CD4-positive, alpha-beta T cell treated with Interleukin-15 for 4 hours (primary cell): ENCODE data around the gene SEMA3D.

Experiments used
- DNase-seq: peaks from one replicate; pipeline ENCODE4 v3.0.0-alpha.2; 2020; ENCODE audit warnings: low spot score

SEMA3D gene

GRCh38 chr7:85184599-85185423 lies 2.0 kb downstream of the SEMA3D start:
- no peak for DNase-seq

- no peak for DNase-seq
These were observed 3.6 kb downstream of the SEMA3D start for GRCh38 chr7:85183296-85183695.

- no peak for DNase-seq
These were observed 8.1 kb downstream of the SEMA3D start for GRCh38 chr7:85178531-85179298.

GRCh38 chr7:85177316-85177715 lies 9.5 kb downstream of the SEMA3D start:
- DNase-seq = no peak

- DNase-seq = no peak
These were observed 10.7 kb downstream of the SEMA3D start for GRCh38 chr7:85176197-85176596.

GRCh38 chr7:85175217-85175616 lies 11.6 kb downstream of the SEMA3D start:
- DNase-seq = no peak

GRCh38 chr7:85172530-85172941 lies 14.3 kb downstream of the SEMA3D start:
- DNase-seq = no peak

GRCh38 chr7:85167636-85168035 lies 19.2 kb downstream of the SEMA3D start:
- no peak for DNase-seq

DNA sequence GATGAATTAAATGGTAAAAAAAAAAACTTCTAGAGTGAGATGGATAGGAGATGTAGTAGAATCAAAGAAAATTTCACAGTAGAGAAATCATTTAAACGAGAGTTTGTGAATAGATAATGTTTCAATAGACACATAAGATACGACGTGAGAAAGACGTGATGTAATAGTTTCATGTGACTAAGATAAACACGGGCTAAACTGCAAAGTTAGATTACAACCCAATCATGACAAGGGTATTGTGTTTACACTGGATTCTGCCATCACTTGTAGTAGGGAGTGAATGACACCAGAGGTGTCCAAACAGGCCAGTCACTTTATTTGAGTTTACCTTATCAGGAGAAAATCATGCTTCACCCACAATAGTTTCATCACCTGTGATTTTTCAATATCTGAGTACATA lies 21.6 kb downstream of the SEMA3D start:
- DNase-seq = no peak

GRCh38 chr7:85164376-85164775 lies 22.5 kb downstream of the SEMA3D start:
- DNase-seq = no peak

DNA sequence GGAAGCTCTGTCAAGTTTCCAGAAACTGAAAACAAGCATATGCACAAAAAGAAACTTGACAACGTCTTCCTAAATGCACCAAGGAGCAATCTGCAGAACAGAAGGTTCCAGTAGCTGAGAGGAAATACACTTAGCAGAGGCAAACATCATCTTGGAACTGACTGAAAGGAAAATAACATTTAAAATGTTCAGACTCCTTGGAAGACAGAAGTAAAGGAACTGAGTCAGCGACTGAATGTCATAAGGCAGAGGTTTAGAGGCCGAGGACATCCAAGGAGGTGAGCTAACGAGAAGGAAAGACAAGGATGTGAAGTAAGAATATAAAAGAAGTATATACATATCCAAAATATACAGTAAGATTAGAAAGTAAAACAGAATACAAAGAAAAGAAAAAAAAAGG lies 24.1 kb downstream of the SEMA3D start:
- no peak for DNase-seq

- DNase-seq = no peak
These were observed 26.6 kb downstream of the SEMA3D start for GRCh38 chr7:85160223-85160622.

GRCh38 chr7:85159003-85159402 lies 27.9 kb downstream of the SEMA3D start:
- no peak for DNase-seq

DNA sequence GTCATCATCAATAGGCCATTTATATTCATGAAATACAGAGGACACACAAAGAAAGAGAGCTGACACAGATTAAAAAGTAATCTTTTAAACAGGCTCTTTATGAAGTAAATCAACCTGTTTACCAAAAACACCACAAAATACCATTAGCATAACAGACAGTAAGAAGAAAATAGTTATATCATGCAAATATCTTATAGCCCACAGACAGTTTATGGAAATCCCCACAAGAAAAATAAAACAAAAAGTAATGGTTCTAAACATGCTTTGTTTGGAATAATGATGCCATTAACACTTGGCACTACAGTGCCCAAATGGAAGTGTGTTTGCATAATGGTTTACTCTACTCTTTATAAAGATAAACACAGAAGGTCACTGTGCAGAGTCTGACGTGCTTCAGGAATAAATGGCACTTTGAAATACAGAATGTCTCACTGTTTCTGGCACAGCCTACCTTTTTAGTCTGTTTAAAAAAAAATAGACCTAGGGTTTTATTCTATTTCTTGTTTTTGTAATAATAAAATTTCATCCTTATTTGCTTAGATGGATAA lies 30.1 kb downstream of the SEMA3D start:
- no peak for DNase-seq

- no peak for DNase-seq
These were observed 32.4 kb downstream of the SEMA3D start for GRCh38 chr7:85154282-85154937.

GRCh38 chr7:85153715-85154114 lies 33.1 kb downstream of the SEMA3D start:
- no peak for DNase-seq

DNA sequence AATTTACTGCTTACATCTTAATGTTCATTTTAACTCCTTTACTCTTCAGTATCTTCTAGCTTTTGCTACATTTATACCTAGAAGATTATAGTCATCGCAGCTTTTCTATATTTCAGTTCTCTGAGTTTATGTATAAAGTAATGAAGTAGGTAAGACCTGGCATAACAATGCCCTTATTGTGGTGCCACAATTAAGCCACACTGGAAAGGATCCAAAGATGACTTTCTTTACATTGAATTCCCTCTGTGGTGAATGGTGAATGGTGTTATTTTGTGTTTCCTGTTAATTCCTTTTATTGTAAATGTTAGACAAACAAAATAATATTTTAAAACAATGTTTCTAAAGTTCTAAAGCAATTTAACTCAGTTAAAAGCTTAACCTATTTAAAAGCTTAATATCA lies 36.2 kb downstream of the SEMA3D start:
- DNase-seq = no peak

- no peak for DNase-seq
These were observed 42.1 kb downstream of the SEMA3D start for GRCh38 chr7:85144771-85145170.

DNA sequence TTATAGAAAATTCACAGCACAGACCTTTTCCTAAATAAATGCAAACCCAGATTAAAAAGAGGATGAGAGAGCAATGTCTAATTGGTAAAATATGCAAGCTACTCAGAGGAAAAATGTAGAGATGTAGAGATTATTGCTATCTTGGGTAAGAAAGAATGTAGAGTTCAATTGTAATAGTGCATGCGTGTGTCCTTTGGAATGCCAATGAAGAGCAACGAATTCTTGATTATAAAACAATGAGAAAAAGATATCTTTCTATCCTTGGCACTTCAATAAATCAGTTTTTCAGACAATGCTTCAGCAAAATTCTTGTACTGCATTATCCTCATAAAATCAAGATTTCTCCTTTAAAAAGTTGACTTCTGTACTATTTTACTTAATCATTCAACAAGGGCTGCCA lies 50.9 kb downstream of the SEMA3D start:
- no peak for DNase-seq

- DNase-seq = no peak
These were observed 53.3 kb downstream of the SEMA3D start for GRCh38 chr7:85133560-85133959.

DNA sequence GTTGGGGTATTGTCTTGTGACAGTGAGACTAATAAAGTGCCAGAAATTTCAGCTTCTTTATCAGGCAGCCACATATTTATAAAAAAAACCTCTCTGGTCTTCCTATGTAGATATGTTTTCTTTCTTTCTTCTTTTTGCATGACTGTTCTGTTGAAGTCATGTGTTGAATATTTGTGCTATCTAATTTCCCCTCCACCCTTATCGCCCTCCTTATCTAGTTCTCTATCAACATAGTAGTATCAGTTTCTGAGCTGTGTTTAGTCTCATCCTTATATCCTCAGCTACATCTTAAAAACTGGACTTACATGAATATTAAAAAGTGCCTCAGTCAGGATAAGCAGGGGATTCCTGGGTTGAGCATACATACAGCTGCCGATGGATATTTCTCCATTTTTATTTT lies 53.9 kb downstream of the SEMA3D start:
- DNase-seq = no peak

DNA sequence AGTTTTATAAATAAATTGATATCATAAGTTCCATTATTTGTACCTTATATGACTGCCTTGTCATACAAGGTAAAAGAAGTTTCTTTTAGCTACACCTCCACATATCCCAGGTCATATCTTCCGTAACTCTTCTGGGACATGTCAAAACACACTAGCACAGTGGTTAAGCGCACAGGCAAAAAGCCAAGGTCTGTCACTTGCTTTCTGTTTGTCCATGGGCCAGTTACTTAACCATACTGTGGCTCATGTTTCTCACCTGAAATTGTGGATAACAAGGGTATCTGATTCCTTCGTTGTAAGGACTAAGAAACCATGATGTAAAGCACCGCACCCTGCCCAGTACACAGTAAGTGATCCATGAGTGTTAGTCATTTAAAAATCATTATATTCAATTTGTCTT lies 56.2 kb downstream of the SEMA3D start:
- DNase-seq = no peak

- no peak for DNase-seq
These were observed 60.5 kb downstream of the SEMA3D start for GRCh38 chr7:85126383-85126782.
